ENCODE results near the gene RABGEF1.

- TF ChIP-seq POLR2A (IDR thresholded peaks at IDR 0.05) (no peak), CTCF (IDR thresholded peaks at IDR 0.05) (no peak)
Observed at GRCh38 chr7:66739953-66740301, 606 bp upstream of the RABGEF1 start.

All from lower leg skin (tissue), 3 donors.